B cell (primary cell): Measurements from ENCODE around the gene PSMC6.

ENCODE experiments used
- EZH2 ChIP-seq: IDR thresholded peaks from 2 replicates; pipeline ENCODE4 v1.6.1; 2012; ENCODE audit warnings: borderline replicate concordance, low read depth, mild to moderate bottlenecking, moderate library complexity, low read length; ENCODE audit not compliant: insufficient read depth, poor library complexity, severe bottlenecking
- TF ChIP-seq, protein P1 (sequence below): fragments of 200-600 bp; IDR thresholded peaks from one replicate; pipeline ENCODE4 v1.8.0; 2022; ENCODE audit warnings: antibody characterized with exemption, mild to moderate bottlenecking

DNA sequence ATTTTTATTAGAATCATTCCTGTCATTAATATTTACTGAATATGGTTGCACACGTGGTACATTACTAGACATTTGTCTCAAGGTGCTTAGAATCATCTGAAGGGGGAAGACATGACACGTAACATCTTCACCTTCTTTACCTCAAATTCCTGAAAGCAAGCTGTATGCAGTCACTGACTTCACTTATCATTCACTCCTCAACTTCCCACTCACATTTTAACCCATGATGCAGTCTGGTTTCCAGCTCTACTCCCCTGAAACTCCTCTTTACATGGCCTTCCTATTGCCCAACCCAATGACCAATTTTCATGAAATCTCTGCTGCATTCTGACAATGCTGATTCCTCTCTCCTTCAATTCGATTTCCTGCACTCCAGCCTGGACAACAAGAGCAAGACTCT, 5.8 kb upstream of the PSMC6 start:
- TF ChIP-seq, protein P1, sequence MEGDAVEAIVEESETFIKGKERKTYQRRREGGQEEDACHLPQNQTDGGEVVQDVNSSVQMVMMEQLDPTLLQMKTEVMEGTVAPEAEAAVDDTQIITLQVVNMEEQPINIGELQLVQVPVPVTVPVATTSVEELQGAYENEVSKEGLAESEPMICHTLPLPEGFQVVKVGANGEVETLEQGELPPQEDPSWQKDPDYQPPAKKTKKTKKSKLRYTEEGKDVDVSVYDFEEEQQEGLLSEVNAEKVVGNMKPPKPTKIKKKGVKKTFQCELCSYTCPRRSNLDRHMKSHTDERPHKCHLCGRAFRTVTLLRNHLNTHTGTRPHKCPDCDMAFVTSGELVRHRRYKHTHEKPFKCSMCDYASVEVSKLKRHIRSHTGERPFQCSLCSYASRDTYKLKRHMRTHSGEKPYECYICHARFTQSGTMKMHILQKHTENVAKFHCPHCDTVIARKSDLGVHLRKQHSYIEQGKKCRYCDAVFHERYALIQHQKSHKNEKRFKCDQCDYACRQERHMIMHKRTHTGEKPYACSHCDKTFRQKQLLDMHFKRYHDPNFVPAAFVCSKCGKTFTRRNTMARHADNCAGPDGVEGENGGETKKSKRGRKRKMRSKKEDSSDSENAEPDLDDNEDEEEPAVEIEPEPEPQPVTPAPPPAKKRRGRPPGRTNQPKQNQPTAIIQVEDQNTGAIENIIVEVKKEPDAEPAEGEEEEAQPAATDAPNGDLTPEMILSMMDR: no peak
- TF ChIP-seq EZH2: no peak
